T-helper 9 cell (primary cell): ENCODE measurements around the gene ART3.
"Not testable (repeated sequence)": the region's sequence is repeated elsewhere in the genome, so short reads cannot be mapped to it uniquely, and the experiment has no call there.

Source experiments
- DNase-seq: peaks from one replicate; pipeline ENCODE4 v3.0.0-alpha.2; 2020
- total RNA-seq, 2 donors: gene quantifications; one replicate each; lab custom pipeline; 2026; lab: John Stamatoyannopoulos, UW

Gene ART3
- total RNA-seq = 0 reads per million in 2 donors

GRCh38 chr4:76074468-76074867 lies at the start of gene ART3:
Gene ART3, plus strand, starts transcription at chr4:76074709. Its CDS starts 1,181 bp downstream, at chr4:76075890.
- DNase-seq = no peak

GRCh38 chr4:76028350-76028765 lies 46.2 kb upstream of the ART3 start:
- DNase-seq = no peak

- DNase-seq = no peak
These were observed 45.2 kb upstream of the ART3 start for GRCh38 chr4:76029300-76029699.

- no peak for DNase-seq
These were observed 39.4 kb upstream of the ART3 start for GRCh38 chr4:76035141-76035540.

DNA sequence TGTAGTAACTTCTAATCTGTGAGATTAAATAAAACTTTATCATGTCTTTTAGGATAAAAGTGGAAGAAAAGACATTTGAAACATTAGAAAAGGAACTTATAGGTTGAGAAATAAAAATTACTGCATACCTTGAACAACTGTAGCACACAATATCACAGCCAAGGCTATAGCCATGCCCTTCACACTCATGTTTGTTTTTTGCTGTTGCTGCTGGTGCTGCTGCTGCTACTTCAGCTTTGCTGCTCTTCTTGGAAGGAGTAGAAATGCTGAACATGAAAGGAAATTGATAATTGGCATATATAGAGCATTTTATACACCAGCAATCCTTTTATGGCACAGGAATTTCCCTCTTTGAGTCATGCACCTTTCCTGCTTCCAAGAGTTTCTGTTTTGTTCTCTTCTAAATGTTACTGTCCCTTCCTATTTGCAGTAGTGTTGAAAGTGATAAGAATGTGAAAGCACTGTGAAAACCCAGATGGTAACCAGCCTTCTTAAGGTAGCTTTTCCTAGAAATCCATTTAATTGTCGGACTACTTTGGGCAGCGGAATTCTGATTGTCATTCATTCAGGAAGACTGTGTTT lies 38.6 kb upstream of the ART3 start, which contains the start of gene CXCL11:
Gene CXCL11, minus strand, starts transcription at position 272 of the 582 bp plus-strand sequence. Its CDS starts 83 bp downstream, at position 189.
- no peak for DNase-seq

GRCh38 chr4:76036855-76037254 lies 37.7 kb upstream of the ART3 start:
- DNase-seq = no peak

DNA sequence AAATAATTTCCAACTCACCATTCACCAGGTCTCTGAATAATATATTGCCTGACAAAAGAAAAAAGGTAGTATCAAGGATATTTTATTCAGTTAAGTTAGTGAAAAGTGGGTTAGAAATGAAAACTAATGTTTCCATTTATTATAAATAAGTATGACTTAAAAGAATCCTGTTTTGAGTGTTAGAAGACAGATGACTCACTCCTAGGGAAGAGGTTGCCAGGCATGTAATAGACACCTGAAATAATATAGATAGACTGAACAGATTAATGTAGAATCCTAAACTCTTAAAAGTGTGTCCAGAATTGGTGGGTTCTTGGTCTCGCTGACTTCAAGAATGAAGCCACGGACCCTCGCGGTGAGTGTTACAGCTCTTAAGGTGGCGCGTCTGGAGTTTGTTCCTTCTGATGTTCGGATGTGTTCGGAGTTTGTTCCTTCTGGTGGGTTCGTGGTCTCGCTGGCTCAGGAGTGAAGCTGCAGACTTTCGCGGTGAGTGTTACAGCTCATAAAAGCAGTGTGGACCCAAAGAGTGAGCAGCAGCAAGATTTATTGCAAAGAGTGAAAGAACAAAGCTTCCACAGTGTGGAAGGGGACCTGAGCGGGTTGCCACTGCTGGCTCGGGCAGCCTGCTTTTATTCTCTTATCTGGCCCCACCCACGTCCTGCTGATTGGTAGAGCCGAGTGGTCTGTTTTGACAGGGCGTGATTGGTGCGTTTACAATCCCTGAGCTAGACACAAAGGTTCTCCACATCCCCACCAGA lies 32.1 kb upstream of the ART3 start:
- not testable (repeated sequence) for DNase-seq

GRCh38 chr4:76043306-76043705 lies 31.2 kb upstream of the ART3 start:
- DNase-seq = not testable (repeated sequence)

DNA sequence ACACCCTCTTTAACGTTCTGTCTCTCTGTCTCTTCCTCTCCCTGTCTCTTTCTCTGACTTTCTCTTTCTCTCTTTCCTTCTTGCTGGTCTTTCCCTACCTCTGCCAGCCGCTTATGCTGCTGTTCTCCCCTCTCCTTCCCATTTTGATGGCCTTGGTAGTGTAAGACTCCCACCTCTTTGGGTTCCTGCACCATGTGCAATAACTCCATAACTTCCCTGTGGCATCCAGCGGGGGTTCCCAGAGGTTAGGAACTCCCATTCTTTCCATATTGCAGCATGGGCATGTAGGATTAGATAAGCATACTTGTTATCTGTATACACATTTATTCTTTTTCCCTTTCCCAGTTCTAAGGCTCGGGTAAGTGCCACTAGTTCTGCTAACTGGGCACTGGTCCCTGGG lies 29.8 kb upstream of the ART3 start:
- not testable (repeated sequence) for DNase-seq

- not testable (repeated sequence) for DNase-seq
These were observed 24.6 kb upstream of the ART3 start for GRCh38 chr4:76049860-76050416.

- DNase-seq = not testable (repeated sequence)
These were observed 23.9 kb upstream of the ART3 start for GRCh38 chr4:76050560-76051050.

DNA sequence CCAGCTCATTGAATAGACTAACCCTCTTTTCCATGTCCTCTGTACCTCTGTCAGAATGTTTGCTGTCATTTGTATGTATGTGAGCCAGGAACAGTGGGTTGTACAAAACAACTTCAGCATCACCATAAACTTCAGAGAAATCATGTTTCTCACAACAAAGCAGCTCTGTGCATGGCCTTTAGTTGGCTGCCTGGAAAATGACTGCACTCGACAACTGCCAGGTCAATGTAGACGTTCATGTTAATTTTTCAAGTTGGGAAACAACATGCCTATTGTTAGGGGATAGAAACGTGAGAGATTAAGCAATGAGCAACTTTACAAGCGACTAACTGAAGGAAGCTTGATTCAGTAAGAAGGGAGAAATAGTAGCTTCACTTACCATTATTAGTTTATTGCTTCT lies 20.8 kb upstream of the ART3 start:
- no peak for DNase-seq

DNA sequence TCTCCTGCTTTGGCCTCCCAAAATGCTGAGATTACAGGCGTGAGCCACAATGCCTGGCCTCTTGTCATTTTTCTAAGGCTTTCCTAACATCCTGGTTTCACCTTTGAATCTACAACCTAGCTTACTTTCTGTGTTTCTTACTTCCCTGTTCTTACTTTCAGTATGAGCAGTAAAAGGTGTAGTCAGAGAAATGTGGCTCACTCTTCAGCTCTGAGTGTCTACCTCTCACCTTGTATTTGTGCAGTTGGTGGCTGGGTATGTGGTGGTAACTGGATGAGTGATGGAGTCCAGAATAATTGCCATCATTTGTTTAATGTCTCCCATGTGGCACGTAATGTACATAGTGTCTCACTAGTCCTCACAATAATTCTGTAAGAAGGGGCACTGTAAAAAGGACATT lies 19.5 kb upstream of the ART3 start:
- DNase-seq = no peak

DNA sequence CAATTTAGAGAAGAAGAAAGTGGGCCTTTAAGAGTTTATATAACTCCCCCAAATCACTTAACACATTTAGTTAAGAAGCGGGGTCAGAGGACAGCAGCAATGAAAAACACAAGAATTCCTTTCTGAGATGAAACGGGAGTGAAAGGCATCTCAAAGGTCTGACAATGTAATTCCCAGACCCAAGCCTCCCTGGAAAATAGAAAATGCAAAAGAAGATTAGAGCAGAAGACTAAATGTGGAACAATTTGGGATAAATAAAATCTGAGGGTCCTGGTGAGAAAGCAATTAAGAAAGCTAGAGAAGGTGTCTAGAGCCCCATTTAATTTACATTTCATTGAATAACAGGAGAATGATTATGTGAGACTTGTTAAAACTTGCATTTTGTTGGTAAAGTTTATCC lies 19.1 kb upstream of the ART3 start:
- DNase-seq = no peak

DNA sequence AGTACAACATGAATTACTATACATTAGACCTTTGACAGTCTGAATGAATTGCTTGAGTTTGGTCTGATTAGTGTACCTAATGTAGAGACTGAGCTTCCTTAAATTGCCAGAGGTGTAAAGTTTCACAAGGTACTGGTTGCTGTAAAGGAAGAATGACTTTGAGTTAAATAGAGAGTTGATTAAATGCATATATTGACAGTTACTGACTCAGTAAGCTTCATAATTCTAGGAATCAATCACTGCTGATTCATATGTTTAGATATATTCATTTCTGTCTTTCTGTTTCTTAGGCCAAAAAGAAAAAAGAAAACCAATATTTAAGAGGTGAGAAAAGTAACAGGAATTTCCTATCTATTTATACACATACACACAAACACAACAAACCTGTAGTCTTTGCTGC lies 16.2 kb upstream of the ART3 start:
- DNase-seq = no peak

DNA sequence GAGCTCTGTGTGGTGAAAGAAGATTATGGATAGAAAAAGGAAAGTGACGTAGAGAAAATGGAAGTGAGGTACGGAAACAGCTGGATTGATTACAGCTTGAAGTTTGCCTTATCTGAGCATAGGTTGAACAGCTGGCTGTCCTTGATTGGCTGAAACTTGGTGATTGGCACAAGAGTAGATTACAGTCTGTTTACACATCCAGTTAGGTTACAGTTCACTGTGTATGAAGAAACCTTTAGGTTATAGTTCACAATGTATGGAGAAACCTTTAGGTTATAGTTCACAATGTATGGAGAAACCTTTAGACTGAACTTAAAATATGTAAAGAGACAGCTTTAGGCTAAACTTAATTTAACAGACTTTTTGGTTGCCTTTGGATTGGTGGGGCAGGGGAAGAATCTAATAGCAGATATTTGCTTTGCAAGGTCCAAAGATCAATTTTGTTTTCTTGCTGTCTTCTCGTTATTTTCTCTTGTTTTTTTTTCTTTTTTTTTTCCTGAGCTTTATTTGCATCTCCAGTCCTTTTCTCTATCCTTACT lies 15.6 kb upstream of the ART3 start:
- no peak for DNase-seq

GRCh38 chr4:76059750-76060149 lies 14.8 kb upstream of the ART3 start:
- DNase-seq = no peak

GRCh38 chr4:76060506-76060905 lies 14.0 kb upstream of the ART3 start:
- DNase-seq = no peak

GRCh38 chr4:76061421-76061820 lies 13.1 kb upstream of the ART3 start:
- DNase-seq = no peak

DNA sequence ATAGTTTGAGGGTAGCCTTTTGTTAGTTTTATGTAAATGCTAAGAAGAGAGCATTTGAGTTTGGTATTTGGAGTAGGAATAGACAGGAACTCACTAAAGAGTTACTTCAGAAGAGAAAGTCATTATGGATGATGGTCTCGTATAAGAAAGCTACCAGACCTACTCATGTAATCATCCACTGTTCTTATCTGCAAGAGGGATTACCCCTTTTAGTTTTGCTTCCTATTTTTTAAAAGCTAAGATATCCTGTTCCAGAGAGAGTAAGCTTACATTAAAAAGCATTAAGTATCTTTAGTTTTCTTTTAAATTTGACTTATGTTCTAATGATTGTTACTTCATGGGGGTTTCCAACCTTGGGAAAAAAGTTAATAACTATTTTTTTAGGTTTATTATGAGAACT lies 12.5 kb upstream of the ART3 start:
- no peak for DNase-seq

DNA sequence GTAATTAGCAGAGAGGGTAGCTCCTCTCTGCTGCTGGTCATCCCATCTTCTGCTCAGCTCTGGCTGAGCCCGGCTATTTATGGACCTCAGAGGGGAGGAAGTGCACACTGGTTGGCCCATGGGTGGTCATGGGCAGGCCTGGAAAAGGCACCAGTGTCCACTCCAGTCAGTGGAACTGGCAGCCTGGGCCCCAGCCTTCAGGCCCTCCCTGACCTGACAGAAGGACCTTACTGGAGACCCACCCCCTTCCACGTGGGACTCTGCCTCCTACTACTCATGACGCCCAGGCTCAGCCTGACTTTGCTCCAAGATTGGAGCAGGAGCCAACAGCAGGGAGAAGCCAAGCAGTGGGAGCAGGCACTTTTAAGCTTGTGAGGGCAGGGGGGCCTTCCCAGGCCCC lies 8.0 kb upstream of the ART3 start:
- DNase-seq = no peak

DNA sequence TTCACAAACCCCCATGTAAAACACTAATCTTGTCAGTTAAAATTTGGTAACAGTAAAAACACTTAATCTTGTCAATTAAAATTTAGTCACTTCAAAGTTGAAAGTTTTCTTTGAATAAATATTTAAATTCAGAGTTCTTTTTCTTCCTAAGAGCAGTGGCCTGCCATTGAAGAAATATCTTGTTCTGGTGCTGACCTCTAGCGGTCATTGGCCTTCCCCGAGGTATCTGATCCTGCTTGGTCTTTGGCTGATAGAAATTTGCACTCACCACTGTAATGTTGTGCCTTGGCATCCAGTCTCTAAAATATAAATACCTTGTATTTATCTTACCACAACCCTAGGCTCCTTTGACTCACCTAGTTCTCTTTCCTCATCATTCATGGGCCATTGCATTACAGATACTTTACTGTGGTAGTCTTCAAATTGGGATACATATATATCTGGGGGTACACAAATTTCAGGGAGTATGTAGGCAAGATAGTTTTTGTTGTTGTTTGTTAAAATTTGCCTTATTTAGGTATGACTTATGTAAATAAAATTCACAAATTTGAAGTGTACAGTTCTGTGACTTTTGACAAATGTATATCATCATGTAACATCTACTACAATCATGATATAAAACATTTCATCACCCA lies 6.7 kb upstream of the ART3 start:
- peak; percentile 51 for DNase-seq

DNA sequence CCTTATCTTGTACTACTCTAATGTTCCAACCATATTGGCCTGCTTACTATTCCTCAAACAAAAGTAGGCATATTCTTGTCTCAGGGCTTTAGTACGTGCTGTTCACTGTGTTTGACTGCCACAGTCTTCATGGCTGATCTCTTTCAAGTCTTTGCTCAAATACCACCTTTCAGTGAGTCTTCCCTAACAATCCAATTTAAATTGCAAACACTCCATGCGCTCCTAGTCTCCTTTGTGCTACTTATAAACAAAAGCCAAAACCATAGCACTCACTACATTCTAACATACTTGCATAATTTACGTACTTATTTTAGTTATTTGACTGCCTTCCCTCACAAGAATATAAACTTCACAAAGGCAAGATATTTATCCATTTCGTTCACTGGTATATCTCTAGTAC lies 1.7 kb upstream of the ART3 start:
- DNase-seq = no peak
